K562 (cell line): ENCODE data around the gene RNF123. TPM values are rescaled to one million over a fixed set of nuclear protein-coding genes. Genes with fewer than 3 reads are reported as not detected.

Experiments used
- ATAC-seq: fragments of 200-7000 bp; cut with Tn5 transposase; 3 replicates; pipeline ENCODE4 v1.9.1; 2020; ENCODE audit warnings: moderate library complexity
- BruUV-seq: library from RNA; stranded (reverse); fragments of 400-500 nt; replicated peaks from 2 replicates; lab custom pipeline; 2021; lab: Mats Ljungman, UMichigan
- CTCF ChIA-PET: fragments of 300-600 bp; formaldehyde crosslinking; extraction: SDS; loops from one replicate; lab custom pipeline; 2021; ENCODE audit warnings: low intra/inter-chr PET ratio; lab: Yijun Ruan, JAX
- POLR2A ChIA-PET: fragments of 300-600, 350-650 bp; sonication (Branson Sonifier 250); formaldehyde crosslinking; extraction: SDS; loops from one replicate; lab custom pipeline; 2021; ENCODE audit warnings: antibody characterized with exemption, inconsistent platforms; lab: Yijun Ruan, JAX
- DNase-seq, 4 experiments: peaks; one replicate each; pipeline versions ENCODE4 v3.0.0 to v3.0.0-alpha.2; 2011 to 2018; ENCODE audit warnings: low spot score in 3 of 4, mixed read lengths in 3 of 4; ENCODE audit errors: extremely low read depth in 1 of 4
- FAIRE-seq: peaks from 2 replicates; lab custom pipeline; 2011; peaks lifted over from hg19 to GRCh38; lab: Jason Lieb, UNC
- H2AFZ ChIP-seq: 2 replicates; pipeline ENCODE4 v1.6.0; 2011; ENCODE audit warnings: low read depth, low read length, control low read depth, inconsistent platforms
- H3K27ac ChIP-seq: fragments of 200-600 bp; 3 replicates; pipeline ENCODE4 v1.8.0; 2011; ENCODE audit warnings: low read depth, mild to moderate bottlenecking, control low read depth, inconsistent platforms, low read length, moderate library complexity, mixed read lengths; ENCODE audit errors: extremely low read depth
- H3K27me3 ChIP-seq, 2 experiments: fragments of 300-600 bp in 1 of 2; 2 replicates in 1 of 2; 3 replicates in 1 of 2; pipeline versions ENCODE4 v1.6.0 to v1.8.0; 2011; ENCODE audit warnings: inconsistent platforms in 2 of 2, low read length in 2 of 2, mild to moderate bottlenecking in 1 of 2, mixed read lengths in 1 of 2, moderate library complexity in 1 of 2; ENCODE audit not compliant: control insufficient read depth in 2 of 2, insufficient read depth in 2 of 2
- H3K36me3 ChIP-seq: fragments of 300-600 bp; 3 replicates; pipeline ENCODE4 v1.8.0; 2011; ENCODE audit warnings: mild to moderate bottlenecking, low read length, inconsistent platforms; ENCODE audit not compliant: control insufficient read depth, insufficient read depth
- H3K4me1 ChIP-seq, 2 experiments: fragments of 200-600 bp in 1 of 2; replicated peaks in 1 of 2; 2 replicates in 1 of 2; 3 replicates in 1 of 2; pipeline versions ENCODE4 v1.5.1 to v1.8.0; 2011; ENCODE audit warnings: inconsistent platforms in 2 of 2, low read length in 2 of 2, mild to moderate bottlenecking in 1 of 2, mixed read lengths in 1 of 2, moderate library complexity in 1 of 2; ENCODE audit not compliant: control insufficient read depth in 2 of 2, insufficient read depth in 2 of 2
- H3K4me2 ChIP-seq: 2 replicates; pipeline ENCODE4 v1.6.1; 2011; ENCODE audit warnings: low read length, control low read depth, inconsistent platforms, mixed read lengths; ENCODE audit not compliant: insufficient read depth
- H3K4me3 ChIP-seq: fragments of 200-600 bp; sonication (generic), shearing (Covaris generic); 2 replicates; pipeline ENCODE4 v1.5.1; 2016; ENCODE audit warnings: control low read depth, inconsistent platforms
- H3K79me2 ChIP-seq: fragments of 200-600 bp; 3 replicates; pipeline ENCODE4 v1.8.0; 2011; ENCODE audit warnings: low read length, inconsistent platforms; ENCODE audit not compliant: control insufficient read depth, insufficient read depth
- H3K9ac ChIP-seq, 2 experiments: 2 replicates each; pipeline versions ENCODE4 v1.6.0 to v1.6.1; 2011; ENCODE audit warnings: low read depth in 2 of 2, low read length in 2 of 2, control low read depth in 1 of 2, inconsistent platforms in 1 of 2, mild to moderate bottlenecking in 1 of 2, mixed read lengths in 1 of 2; ENCODE audit not compliant: insufficient read depth in 1 of 2
- H3K9me1 ChIP-seq: one replicate; pipeline ENCODE4 v1.6.0; 2011; ENCODE audit warnings: inconsistent platforms, mild to moderate bottlenecking, low read length, moderate library complexity; ENCODE audit not compliant: control insufficient read depth, insufficient read depth
- H3K9me3 ChIP-seq: replicated peaks from 2 replicates; pipeline ENCODE4 v1.5.1; 2011; ENCODE audit warnings: low read depth, low read length, inconsistent platforms; ENCODE audit not compliant: control insufficient read depth, insufficient read depth
- H4K20me1 ChIP-seq: replicated peaks from 2 replicates; pipeline ENCODE4 v1.6.1; 2011; ENCODE audit warnings: low read length, inconsistent platforms, mixed read lengths; ENCODE audit not compliant: control insufficient read depth, insufficient read depth
- CUX1 ChIP-seq: fragments of 200-800 bp; sonication (Bioruptor generic); IDR thresholded peaks from 2 replicates; pipeline ENCODE4 v1.6.1; 2016; ENCODE audit warnings: missing genetic modification characterization, missing compliant biosample characterization
- E2F4 ChIP-seq: sonication (generic); formaldehyde crosslinking; IDR thresholded peaks from 2 replicates; pipeline ENCODE4 v1.8.0; 2022; ENCODE audit warnings: mild to moderate bottlenecking, low read depth, missing genetic modification reagents
- MTA3 ChIP-seq: fragments of 450-650 bp; formaldehyde crosslinking; IDR thresholded peaks from 2 replicates; pipeline ENCODE4 v1.6.1; 2017; ENCODE audit warnings: mild to moderate bottlenecking, borderline replicate concordance
- NR2C1 ChIP-seq, 2 experiments: fragments of 450-650 bp; IDR thresholded peaks; 2 replicates each; pipeline ENCODE4 v1.6.1; 2017; ENCODE audit warnings: mild to moderate bottlenecking in 2 of 2, antibody characterized with exemption in 1 of 2, inconsistent platforms in 1 of 2, missing compliant biosample characterization in 1 of 2, missing genetic modification characterization in 1 of 2
- SNAPC5 ChIP-seq: fragments of 250-450 bp; sonication (Bioruptor Pico); IDR thresholded peaks from 2 replicates; pipeline ENCODE4 v1.8.0; 2021; ENCODE audit warnings: moderate library complexity, mild to moderate bottlenecking, inconsistent platforms
- STAT5A ChIP-seq: IDR thresholded peaks from 2 replicates; pipeline ENCODE4 v1.6.1; 2012; ENCODE audit warnings: low read length, inconsistent platforms, borderline replicate concordance
- XRCC4 ChIP-seq: IDR thresholded peaks from one replicate; pipeline ENCODE4 v1.6.1; 2011; ENCODE audit not compliant: insufficient read depth, insufficient read length; ENCODE audit errors: extremely low read depth
- ZNF3 ChIP-seq: fragments of 250-450 bp; sonication (Bioruptor Pico); IDR thresholded peaks from 2 replicates; pipeline ENCODE4 v1.5.0; 2021; ENCODE audit warnings: mild to moderate bottlenecking, moderate library complexity
- ZNF436 ChIP-seq: fragments of 250-450, 450-650 bp; sonication (Bioruptor Pico); formaldehyde crosslinking; IDR thresholded peaks from 2 replicates; pipeline ENCODE4 v1.7.0; 2020; ENCODE audit warnings: mild to moderate bottlenecking
- ZNF518B ChIP-seq: fragments of 250-450 bp; sonication (Bioruptor Pico); IDR thresholded peaks from 2 replicates; pipeline ENCODE4 v1.5.0; 2021; ENCODE audit warnings: mild to moderate bottlenecking, moderate library complexity
- WGBS: fragments of 100-300 bp; shearing (Covaris generic); methylation state at CpG from one replicate; pipeline ENCODE4 v1.1.6; 2016; ENCODE audit warnings: low coverage, mixed read lengths; ENCODE audit not compliant: insufficient coverage; ENCODE audit errors: missing lambda C conversion rate; 5-methylcytosine and 5-hydroxymethylcytosine counted together
- in situ Hi-C: fragments of 300-500 bp; cut with MboI; formaldehyde crosslinking; loops from 4 replicates; pipeline ENCODE4 v1.15.0; 2018; ENCODE audit warnings: inconsistent platforms, mixed read lengths
- intact Hi-C: fragments of 100-400 bp; cut with micrococcal nuclease; formaldehyde crosslinking; loops from 2 replicates; pipeline ENCODE4 v1.14.2; 2022
- polyA plus RNA-seq, 8 experiments: library from polyadenylated mRNA; depleted of rRNA in 4 of 8; stranded (reverse) in 5 of 8; unstranded in 3 of 8; fragments of >200 nt; fragmentation: Nextera tagmentation in 2 of 8; fragmentation: Illumina TruSeq in 1 of 8; extraction: Ambion mirVana in 2 of 8; extraction: Trizol in 1 of 8; gene quantifications; 2 replicates each; pipeline versions ENCODE4 v1.2.1 to v1.2.3, GENCODE V29; 2011 to 2014; ENCODE audit warnings: inconsistent platforms in 1 of 8, missing spikeins in 1 of 8
- total RNA-seq, 7 experiments: library from RNA; depleted of rRNA in 6 of 7; stranded (reverse); fragments of >200 nt in 6 of 7; fragmentation: Illumina TruSeq in 2 of 7; extraction: Trizol in 2 of 7; gene quantifications; 2 replicates each; pipeline versions ENCODE4 v1.2.1 to v1.2.3, GENCODE V29; 2011 to 2021; ENCODE audit warnings: low replicate concordance in 1 of 7

RNF123 gene
- total and polyA plus RNA-seq, 9 of the 15 experiments (the other 6 are each of a cell fraction or from before 2014, with no cell fraction given): 8.7 to 53.1 (median 17.5) TPM

GRCh38 chr3:49674497-49674983 lies 14.8 kb upstream of the RNF123 start (continued):
- no peak for TF ChIP-seq E2F4 (CRISPR knock-in tag)
- TF ChIP-seq, all 486 proteins: peak for 20

- BruUV-seq: TSS peak; percentile 44
- intact Hi-C loops: no loop called here
- no peaks in the 10 kb centered on the region for H3K9me3 ChIP-seq
- H4K20me1 ChIP-seq: no peaks in the 10 kb centered on the region; the same call in 1 of the 2 replicates
- ChIA-PET POLR2A (interaction anchor here (1.0 kb wide), 1 partner anchor 14 kb away, joined by 3 read pairs; the partner anchor contains the start of genes MST1 and RNF123), CTCF (no interaction called here)
- H3K9me1 ChIP-seq: peaks cover 5% of the 10 kb centered on the region
- in situ Hi-C loops: no loop called here
- no peak overlapping the region for H3K4me2 ChIP-seq
- no peaks in the 10 kb centered on the region for H3K27me3 ChIP-seq
- no peak for FAIRE-seq
- WGBS: 88% methylated on average over 5 of the region's 11 CpGs
- peak overlapping the region in 1 of 2 experiments; percentile 98; a peak in 2 of 4 replicates for H3K9ac ChIP-seq
- H3K27ac ChIP-seq: no peak overlapping the region
- no peak for DNase-seq
- H2AFZ ChIP-seq: no peak overlapping the region
- ATAC-seq: no peak
- peaks cover 17 to 38% of the 10 kb centered on the region in 2 experiments; a peak in 4 of 5 replicates for H3K4me1 ChIP-seq
- H3K79me2 ChIP-seq: peaks cover 29% of the 10 kb centered on the region
- H3K36me3 ChIP-seq: peaks cover 60% of the 10 kb centered on the region; the same call in 2 of the 3 replicates
- no peak overlapping the region for H3K4me3 ChIP-seq
- no peak for TF ChIP-seq ZNF518B
- TF ChIP-seq ZNF3 (CRISPR knock-in tag): no peak
- TF ChIP-seq SNAPC5 (CRISPR knock-in tag): no peak
- no peak for TF ChIP-seq XRCC4
- TF ChIP-seq NR2C1 (IDR thresholded peaks at IDR 0.05): no peak
- no peak for TF ChIP-seq NR2C1 (tag; IDR thresholded peaks at IDR 0.05)
- no peak for TF ChIP-seq ZNF436 (CRISPR knock-in tag)
- no peak for TF ChIP-seq MTA3
- no peak for TF ChIP-seq STAT5A
- TF ChIP-seq CUX1 (CRISPR knock-in tag): no peak
These were observed 13.4 kb upstream of the RNF123 start for GRCh38 chr3:49675912-49676311.
